WERI-Rb-1 (cell line): ENCODE data around the gene GPR12.

Experiments used
- DNase-seq: peaks from one replicate; pipeline ENCODE4 v3.0.0-alpha.2; 2020
- H3K27ac ChIP-seq: fragments of 250-450 bp; sonication (Bioruptor Pico); 2 replicates; pipeline ENCODE4 v1.5.1; 2020; ENCODE audit warnings: mild to moderate bottlenecking, moderate library complexity
- H3K27me3 ChIP-seq: fragments of 250-450 bp; sonication (Bioruptor Pico); 2 replicates; pipeline ENCODE4 v1.5.1; 2021; ENCODE audit warnings: mild to moderate bottlenecking, low read depth, moderate library complexity; ENCODE audit not compliant: insufficient read depth, severe bottlenecking
- H3K36me3 ChIP-seq: fragments of 250-450 bp; sonication (Bioruptor Pico); 2 replicates; pipeline ENCODE4 v1.5.1; 2020; ENCODE audit warnings: mild to moderate bottlenecking, moderate library complexity
- H3K4me3 ChIP-seq: 2 replicates; pipeline ENCODE4 v1.5.1; 2011; ENCODE audit warnings: low read depth, mild to moderate bottlenecking, control low read depth, low read length
- H3K9me3 ChIP-seq: fragments of 250-450 bp; sonication (Bioruptor Pico); 2 replicates; pipeline ENCODE4 v1.5.1; 2021; ENCODE audit warnings: mild to moderate bottlenecking, moderate library complexity; ENCODE audit not compliant: severe bottlenecking
- CTCF ChIP-seq: IDR thresholded peaks from 2 replicates; pipeline ENCODE4 v1.5.1; 2011; ENCODE audit warnings: low read depth, mild to moderate bottlenecking, control low read depth, inconsistent platforms, low read length

Gene GPR12

GRCh38 chr13:26756961-26757360, 3.6 kb downstream of the GPR12 start:
- Histone ChIP-seq H3K9me3 (no peaks in the 10 kb centered on the region), H3K27ac (no peak overlapping the region), H3K27me3 (peaks cover 23% of the 10 kb centered on the region), H3K36me3 (no peaks in the 10 kb centered on the region), H3K4me3 (no peak overlapping the region)
- no peak for TF ChIP-seq CTCF
- DNase-seq, result no peak

GRCh38 chr13:26752671-26753070, 7.9 kb downstream of the GPR12 start:
- Histone ChIP-seq H3K9me3 (no peaks in the 10 kb centered on the region), H3K4me3 (no peak overlapping the region), H3K27ac (no peak overlapping the region), H3K27me3 (no peaks in the 10 kb centered on the region), H3K36me3 (no peaks in the 10 kb centered on the region)
- no peak for DNase-seq
- TF ChIP-seq CTCF, result no peak

- no peaks in the 10 kb centered on the region for H3K27me3 ChIP-seq
- no peaks in the 10 kb centered on the region for H3K9me3 ChIP-seq
- no peak overlapping the region for H3K4me3 ChIP-seq
- TF ChIP-seq CTCF, result no peak
- no peaks in the 10 kb centered on the region for H3K36me3 ChIP-seq
- DNase-seq, result no peak
- no peak overlapping the region for H3K27ac ChIP-seq
Measured at GRCh38 chr13:26749905-26750304, 10.7 kb downstream of the GPR12 start.

- Histone ChIP-seq H3K27me3 (no peaks in the 10 kb centered on the region), H3K36me3 (no peaks in the 10 kb centered on the region), H3K27ac (no peak overlapping the region), H3K9me3 (no peaks in the 10 kb centered on the region), H3K4me3 (no peak overlapping the region)
- TF ChIP-seq CTCF, result no peak
- DNase-seq, result no peak
Measured at GRCh38 chr13:26749285-26749684, 11.3 kb downstream of the GPR12 start.

- no peak overlapping the region for H3K4me3 ChIP-seq
- H3K36me3 ChIP-seq, result no peaks in the 10 kb centered on the region
- no peak for TF ChIP-seq CTCF
- H3K27me3 ChIP-seq, result no peaks in the 10 kb centered on the region
- DNase-seq, result no peak
- no peaks in the 10 kb centered on the region for H3K9me3 ChIP-seq
- H3K27ac ChIP-seq, result no peak overlapping the region
Measured at GRCh38 chr13:26747706-26748105, 12.9 kb downstream of the GPR12 start.

- H3K9me3 ChIP-seq, result peaks cover 7% of the 10 kb centered on the region
- no peak overlapping the region for H3K27ac ChIP-seq
- TF ChIP-seq CTCF, result no peak
- no peaks in the 10 kb centered on the region for H3K27me3 ChIP-seq
- no peak overlapping the region for H3K4me3 ChIP-seq
- H3K36me3 ChIP-seq, result no peaks in the 10 kb centered on the region
- no peak for DNase-seq
Measured at GRCh38 chr13:26743971-26744370, 16.6 kb downstream of the GPR12 start.
